Stimulated activated effector memory CD8-positive, alpha-beta T cell treated with anti-CD3 and anti-CD28 coated beads, Interleukin-12 subunit alpha, Interleukin-12 subunit beta, amount 100 ng/mL, for 72 hours (primary cell): Measurements from ENCODE around the gene ZCCHC4.
"Not testable (repeated sequence)": the region's sequence is repeated elsewhere in the genome, so short reads cannot be mapped to it uniquely, and the experiment has no call there.

Experiments
- ATAC-seq: fragments of 150-1000 bp; cut with Tn5 transposase; 2 replicates; pipeline ENCODE4 v1.10.0; 2021
- DNase-seq, 2 donors: peaks; one replicate each; pipeline ENCODE4 v3.0.0; 2021 to 2022; ENCODE audit warnings: low spot score in 2 of 2
- H3K27ac Mint-ChIP-seq: one replicate; pipeline ENCODE4 v1.8.0; 2022; ENCODE audit warnings: mild to moderate bottlenecking, mixed read lengths
- H3K36me3 Mint-ChIP-seq: one replicate; pipeline ENCODE4 v1.8.0; 2022; ENCODE audit warnings: mild to moderate bottlenecking, mixed read lengths
- H3K4me1 Mint-ChIP-seq: one replicate; pipeline ENCODE4 v1.8.0; 2022; ENCODE audit warnings: mixed read lengths
- H3K4me3 Mint-ChIP-seq: one replicate; pipeline ENCODE4 v1.8.0; 2022; ENCODE audit warnings: mild to moderate bottlenecking, mixed read lengths
- H3K9me3 Mint-ChIP-seq: one replicate; pipeline ENCODE4 v1.8.0; 2022; ENCODE audit warnings: mixed read lengths

Gene ZCCHC4

DNA sequence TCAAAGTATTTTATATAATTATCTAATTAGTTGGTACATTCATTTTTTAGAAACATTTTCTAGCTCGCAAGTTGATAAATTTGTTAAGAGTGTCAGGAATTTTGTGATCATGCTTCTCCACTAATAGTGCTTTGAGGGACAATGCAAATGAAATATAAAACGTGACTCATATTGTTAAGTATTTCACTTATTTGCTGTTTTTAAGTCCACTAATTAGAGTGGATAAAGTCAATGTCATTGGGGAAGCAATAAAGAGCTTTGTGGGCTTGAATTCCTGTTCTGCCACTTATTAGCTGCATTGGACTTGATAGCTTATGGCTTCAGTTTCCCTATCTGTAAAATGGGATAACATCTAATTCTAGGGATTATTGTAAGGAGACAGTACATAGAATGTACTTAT lies 38.0 kb downstream of the ZCCHC4 start:
- no peak for DNase-seq
- Mint-ChIP-seq H3K4me3 (no peak overlapping the region), H3K9me3 (no peaks in the 10 kb centered on the region), H3K27ac (no peak overlapping the region), H3K36me3 (peaks cover 14% of the 10 kb centered on the region), H3K4me1 (no peaks in the 10 kb centered on the region)
- ATAC-seq = no peak

DNA sequence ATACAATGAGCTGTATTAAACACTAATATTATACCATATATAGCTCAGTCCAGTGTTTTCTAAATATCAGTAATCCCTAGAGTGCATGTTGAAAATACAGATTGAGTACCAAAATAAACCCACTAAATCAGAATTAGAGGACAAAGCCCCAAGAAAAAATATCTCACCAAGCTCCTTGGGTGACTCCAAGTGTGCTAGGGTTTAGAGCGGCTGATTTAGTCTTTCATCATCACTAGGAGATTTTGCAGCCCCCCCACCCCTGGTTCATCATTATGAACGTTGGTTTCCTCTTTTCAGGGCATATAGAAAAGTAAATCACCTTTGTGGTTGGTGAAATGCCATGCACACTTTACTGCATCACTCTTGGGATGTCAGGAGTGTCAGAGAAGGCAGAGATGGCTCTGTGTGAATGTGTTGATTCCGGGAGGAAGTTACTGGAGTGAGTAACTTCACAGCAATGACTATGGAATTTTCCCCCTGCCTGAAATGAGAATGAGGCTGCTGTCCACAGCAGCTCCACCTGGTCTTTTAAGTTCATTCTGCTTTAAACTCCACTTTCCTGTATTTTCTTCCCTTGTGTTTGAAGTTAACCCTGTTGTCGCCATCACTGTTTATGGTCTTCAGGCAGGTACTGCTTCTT lies 39.3 kb downstream of the ZCCHC4 start:
- H3K4me3 Mint-ChIP-seq = no peak overlapping the region
- DNase-seq (no peak), ATAC-seq (no peak)
- peaks cover 13% of the 10 kb centered on the region for H3K36me3 Mint-ChIP-seq
- no peak overlapping the region for H3K27ac Mint-ChIP-seq
- H3K9me3 Mint-ChIP-seq = no peaks in the 10 kb centered on the region
- H3K4me1 Mint-ChIP-seq = no peaks in the 10 kb centered on the region

DNA sequence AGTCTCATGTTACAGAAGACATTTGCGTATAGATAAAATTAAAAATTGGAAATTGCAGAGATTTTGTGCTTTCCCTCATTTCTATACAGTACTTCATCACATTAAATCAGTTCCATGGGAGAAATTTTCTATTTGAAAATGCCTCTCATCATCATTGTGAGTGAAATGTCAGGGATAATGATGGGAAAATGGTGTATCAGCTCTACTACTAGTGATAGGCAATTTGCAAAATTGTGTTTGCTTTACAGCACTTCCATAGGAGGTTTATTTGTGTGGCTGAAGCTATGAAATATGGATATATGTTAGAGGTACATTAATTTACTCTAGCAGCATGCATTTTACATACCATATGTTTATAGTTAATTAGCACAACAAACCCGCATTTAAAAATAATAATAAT lies 43.5 kb downstream of the ZCCHC4 start:
- DNase-seq (no peak), ATAC-seq (no peak)
- Mint-ChIP-seq H3K9me3 (no peaks in the 10 kb centered on the region), H3K4me3 (no peak overlapping the region), H3K27ac (no peak overlapping the region), H3K36me3 (peaks cover 13% of the 10 kb centered on the region), H3K4me1 (no peaks in the 10 kb centered on the region)

DNA sequence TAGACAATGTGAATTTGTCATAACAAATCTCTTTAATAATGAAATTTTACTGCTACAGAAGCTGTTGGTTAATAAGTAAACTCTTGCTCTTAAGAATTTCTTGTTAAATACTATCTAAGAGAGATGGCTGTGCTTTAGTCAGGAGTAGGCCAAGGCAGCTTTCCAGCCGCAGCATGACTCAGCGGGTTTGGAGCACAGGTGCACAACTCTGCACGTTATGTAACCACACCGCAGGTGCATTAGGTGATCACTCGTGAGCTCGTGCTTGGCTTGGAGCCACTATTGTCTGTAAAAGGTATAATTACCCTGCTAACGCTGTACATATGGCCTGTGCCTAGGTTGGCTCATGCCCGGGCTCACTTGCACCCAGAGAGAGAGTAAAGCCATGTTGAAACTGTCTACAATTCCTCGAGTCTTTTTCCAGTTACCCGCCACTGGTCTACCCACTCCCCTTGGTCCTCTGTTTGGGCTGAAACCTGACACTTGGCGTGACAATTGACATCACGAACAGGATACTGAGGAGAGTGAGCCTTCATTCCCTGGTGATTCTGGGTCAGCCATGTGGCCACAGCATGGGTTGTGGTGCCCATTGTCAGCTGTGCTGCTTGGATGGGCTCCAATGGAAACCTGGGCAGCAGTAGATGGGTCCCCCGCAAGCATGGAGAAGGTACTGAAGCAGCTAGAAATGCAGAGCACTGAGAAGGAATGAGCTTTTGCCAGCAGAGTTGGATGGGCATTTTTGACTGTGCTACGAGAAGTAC lies 46.1 kb downstream of the ZCCHC4 start:
- Mint-ChIP-seq H3K4me3 (no peak overlapping the region), H3K36me3 (peaks cover 20% of the 10 kb centered on the region), H3K9me3 (no peaks in the 10 kb centered on the region), H3K27ac (no peak overlapping the region), H3K4me1 (no peaks in the 10 kb centered on the region)
- ATAC-seq = no peak
- DNase-seq = no peak

DNA sequence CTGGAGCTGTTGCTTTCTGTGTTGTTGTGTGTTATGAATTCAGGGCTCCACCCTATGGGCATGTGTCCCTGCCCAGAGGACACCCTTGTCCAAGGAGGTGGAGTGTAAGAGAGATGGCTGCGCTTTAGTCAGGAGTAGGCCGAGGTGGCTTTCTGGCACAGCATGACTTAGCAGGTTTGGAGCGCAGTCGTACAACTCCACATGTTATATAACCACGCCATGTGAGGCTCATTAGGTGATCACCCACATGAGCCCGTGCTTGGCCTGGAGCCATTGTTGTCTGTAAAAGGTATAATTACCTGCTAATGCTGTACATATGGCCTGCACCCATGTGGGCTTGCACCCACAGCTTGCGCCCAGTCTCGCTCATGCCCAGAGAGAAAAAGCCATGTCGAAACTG lies 48.7 kb downstream of the ZCCHC4 start:
- Mint-ChIP-seq H3K36me3 (peaks cover 46% of the 10 kb centered on the region), H3K4me1 (no peaks in the 10 kb centered on the region), H3K27ac (no peak overlapping the region), H3K4me3 (no peak overlapping the region), H3K9me3 (no peaks in the 10 kb centered on the region)
- DNase-seq (no peak), ATAC-seq (no peak)

DNA sequence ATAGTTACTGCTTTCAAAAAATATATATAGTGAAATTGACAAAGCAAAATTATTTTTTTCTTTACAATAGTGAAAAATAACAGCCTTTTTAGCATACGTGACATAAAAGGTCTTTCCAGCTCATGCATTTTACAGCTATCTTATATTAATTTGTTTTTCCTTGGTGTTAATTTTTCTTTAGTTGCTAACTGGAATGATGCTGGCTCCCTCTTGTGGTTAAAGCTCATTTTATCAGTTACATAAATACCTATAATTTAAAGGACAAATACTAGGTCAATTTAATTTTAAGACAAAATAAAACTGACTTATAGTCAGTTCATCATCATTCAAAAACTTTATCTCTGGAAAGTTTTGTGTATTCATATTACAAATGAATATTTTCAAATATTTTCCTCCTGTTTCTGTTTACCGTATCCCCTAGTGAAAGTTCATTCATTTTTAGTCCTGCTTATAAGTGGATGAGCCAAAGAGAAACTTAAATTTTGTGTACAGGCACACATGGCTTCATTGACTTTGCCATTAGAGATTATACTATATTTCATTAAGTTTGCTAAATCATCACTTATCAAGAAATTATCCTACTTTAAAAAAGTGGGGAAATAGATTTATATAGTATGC lies 54.5 kb downstream of the ZCCHC4 start:
- no peak overlapping the region for H3K27ac Mint-ChIP-seq
- no peak overlapping the region for H3K4me3 Mint-ChIP-seq
- DNase-seq = no peak
- no peak for ATAC-seq
- H3K9me3 Mint-ChIP-seq = no peaks in the 10 kb centered on the region
- H3K36me3 Mint-ChIP-seq = peaks cover 54% of the 10 kb centered on the region
- H3K4me1 Mint-ChIP-seq = no peaks in the 10 kb centered on the region

DNA sequence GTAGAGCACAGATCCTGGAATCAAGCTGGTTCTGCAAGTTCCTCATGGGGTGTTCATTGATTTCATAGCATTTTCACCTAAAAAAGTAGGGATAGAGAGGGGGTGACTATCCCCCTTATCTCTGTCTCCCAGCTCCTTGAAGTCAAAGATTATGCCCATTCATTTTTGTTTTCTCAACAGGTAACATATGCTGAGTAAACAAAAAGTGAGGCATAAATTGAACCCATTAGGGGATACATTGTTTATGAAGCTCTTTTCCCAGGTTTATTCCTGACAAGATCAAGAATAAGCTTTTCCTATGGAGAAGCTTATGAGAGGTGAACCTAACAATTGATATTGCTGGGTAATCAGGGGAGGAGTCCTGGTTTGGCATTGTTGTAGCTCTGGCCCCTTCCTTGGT lies 55.3 kb downstream of the ZCCHC4 start:
- H3K36me3 Mint-ChIP-seq = peaks cover 53% of the 10 kb centered on the region
- H3K9me3 Mint-ChIP-seq = no peaks in the 10 kb centered on the region

DNA sequence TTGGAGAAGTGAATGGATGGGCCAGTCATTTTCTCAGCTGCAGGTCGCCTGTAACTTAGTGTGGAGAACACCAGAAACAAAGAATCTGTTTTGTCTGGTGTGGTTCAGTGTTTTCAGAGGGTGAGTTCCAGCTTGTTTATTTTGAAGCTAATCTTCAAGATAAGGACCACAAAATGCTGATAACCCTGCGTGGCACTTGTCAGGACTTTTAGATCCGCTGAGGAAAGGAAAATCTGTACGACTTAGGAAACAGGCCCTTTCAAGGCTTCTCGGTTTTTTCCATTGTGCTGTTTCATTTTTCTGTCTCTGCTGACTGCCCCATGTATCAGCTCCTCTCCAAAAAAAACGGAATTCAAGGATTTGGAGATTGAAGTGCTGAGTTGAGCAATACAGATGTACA lies 55.7 kb downstream of the ZCCHC4 start:
- H3K9me3 Mint-ChIP-seq = no peaks in the 10 kb centered on the region
- no peak overlapping the region for H3K27ac Mint-ChIP-seq
- peaks cover 48% of the 10 kb centered on the region for H3K36me3 Mint-ChIP-seq
- no peak overlapping the region for H3K4me3 Mint-ChIP-seq
- H3K4me1 Mint-ChIP-seq = no peaks in the 10 kb centered on the region
- ATAC-seq (no peak), DNase-seq (no peak)

More for the DNA sequence above, 55.3 kb downstream of the ZCCHC4 start:
- no peak overlapping the region for H3K27ac Mint-ChIP-seq
- DNase-seq (no peak), ATAC-seq (no peak)
- no peaks in the 10 kb centered on the region for H3K4me1 Mint-ChIP-seq
- H3K4me3 Mint-ChIP-seq = no peak overlapping the region

DNA sequence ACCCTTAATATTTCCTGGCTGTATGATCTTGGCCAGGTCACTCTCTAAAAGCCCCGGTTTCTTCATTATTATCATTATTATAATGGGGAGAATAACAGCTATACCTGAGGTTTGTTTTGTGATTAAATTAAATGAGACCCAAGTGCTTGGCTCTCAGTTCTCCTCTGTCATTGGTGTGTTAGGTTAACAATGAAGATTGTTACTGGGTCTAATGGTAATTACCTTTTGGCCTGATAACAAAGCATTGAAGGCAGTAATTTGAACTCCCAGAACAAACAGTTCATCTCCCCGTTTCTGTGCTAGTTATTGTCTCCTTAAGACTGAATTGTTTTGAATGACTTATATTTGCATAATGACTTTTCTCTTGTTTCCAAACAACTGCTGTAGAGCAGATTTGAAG lies 57.7 kb downstream of the ZCCHC4 start:
- Mint-ChIP-seq H3K4me3 (no peak overlapping the region), H3K27ac (no peak overlapping the region), H3K36me3 (peaks cover 29% of the 10 kb centered on the region), H3K9me3 (no peaks in the 10 kb centered on the region), H3K4me1 (no peaks in the 10 kb centered on the region)
- no peak for DNase-seq
- no peak for ATAC-seq

DNA sequence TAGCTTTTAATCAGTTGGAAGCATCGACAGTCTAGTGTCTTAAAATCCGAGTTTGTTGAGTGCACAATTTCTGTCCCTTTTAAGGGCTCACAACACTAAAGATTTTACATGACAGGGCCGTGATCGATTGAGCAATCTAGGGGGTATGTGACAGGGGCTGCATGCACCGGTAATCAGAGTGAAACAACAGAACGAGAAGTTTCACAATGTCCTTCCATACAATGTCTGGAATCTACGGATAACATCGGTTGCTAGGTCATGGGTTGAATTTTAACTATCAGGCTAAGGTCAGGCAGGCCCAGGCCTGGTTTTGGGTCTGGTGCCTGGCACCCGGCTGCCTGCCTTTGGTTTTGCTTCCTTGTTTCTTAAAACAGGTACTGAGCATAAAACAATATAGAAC lies 60.0 kb downstream of the ZCCHC4 start:
- H3K4me1 Mint-ChIP-seq, H3K27ac Mint-ChIP-seq, H3K9me3 Mint-ChIP-seq, ATAC-seq, DNase-seq, H3K4me3 Mint-ChIP-seq: not testable (repeated sequence)
- peaks cover 18% of the 10 kb centered on the region for H3K36me3 Mint-ChIP-seq

DNA sequence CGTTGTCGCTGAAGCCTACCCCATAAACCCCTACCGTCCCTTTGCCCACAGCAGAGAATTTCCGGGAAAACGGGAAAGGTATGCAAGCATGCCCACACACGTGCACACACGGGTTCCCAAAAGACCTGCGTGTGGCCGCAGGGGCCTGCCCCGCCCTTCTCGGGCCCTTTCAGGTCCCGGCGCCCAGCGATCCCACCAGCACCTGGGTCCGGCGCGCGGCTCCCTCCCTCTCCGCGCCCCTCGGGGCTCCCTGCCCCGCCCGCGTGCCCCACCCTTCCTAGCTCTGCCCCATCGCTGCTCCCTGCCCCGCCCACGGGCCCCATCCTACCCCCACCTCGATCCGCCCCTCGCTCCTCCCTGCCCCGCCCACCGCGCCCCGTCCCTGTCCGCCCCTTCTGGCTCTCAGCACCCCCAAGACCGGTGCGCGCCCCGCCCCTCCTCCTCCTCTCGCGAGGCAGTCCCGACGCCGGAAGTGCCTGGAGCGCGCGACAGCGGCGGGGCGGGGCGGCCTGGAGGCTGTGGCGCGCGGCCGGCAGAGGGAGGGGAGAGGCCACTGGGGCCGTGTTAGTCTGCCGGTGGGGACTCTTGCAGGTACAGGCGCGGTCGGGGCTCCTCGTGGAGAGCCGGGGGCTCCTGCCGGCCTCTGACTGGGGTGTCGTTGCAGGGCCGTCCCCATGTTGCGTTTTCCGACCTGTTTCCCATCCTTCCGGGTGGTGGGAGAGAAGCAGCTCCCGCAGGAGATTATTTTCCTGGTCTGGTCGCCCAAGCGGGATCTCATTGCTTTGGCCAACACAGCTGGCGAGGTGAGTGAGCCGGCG lies 64.4 kb downstream of the ZCCHC4 start, which contains the start of gene ANAPC4:
ANAPC4 (plus strand) TSS at position 510 of the 818 bp plus-strand sequence; CDS start at position 675, 165 bp downstream.
- no peaks in the 10 kb centered on the region for H3K9me3 Mint-ChIP-seq
- peak; percentile 97 for ATAC-seq
- H3K36me3 Mint-ChIP-seq = peaks cover 8% of the 10 kb centered on the region
- peak; percentile 84 to 96 for DNase-seq
- no peak within 1 kb of the TSS for H3K4me3 Mint-ChIP-seq
- no peak within 1 kb of the TSS for H3K27ac Mint-ChIP-seq
- H3K4me1 Mint-ChIP-seq = no peaks in the 10 kb centered on the region

DNA sequence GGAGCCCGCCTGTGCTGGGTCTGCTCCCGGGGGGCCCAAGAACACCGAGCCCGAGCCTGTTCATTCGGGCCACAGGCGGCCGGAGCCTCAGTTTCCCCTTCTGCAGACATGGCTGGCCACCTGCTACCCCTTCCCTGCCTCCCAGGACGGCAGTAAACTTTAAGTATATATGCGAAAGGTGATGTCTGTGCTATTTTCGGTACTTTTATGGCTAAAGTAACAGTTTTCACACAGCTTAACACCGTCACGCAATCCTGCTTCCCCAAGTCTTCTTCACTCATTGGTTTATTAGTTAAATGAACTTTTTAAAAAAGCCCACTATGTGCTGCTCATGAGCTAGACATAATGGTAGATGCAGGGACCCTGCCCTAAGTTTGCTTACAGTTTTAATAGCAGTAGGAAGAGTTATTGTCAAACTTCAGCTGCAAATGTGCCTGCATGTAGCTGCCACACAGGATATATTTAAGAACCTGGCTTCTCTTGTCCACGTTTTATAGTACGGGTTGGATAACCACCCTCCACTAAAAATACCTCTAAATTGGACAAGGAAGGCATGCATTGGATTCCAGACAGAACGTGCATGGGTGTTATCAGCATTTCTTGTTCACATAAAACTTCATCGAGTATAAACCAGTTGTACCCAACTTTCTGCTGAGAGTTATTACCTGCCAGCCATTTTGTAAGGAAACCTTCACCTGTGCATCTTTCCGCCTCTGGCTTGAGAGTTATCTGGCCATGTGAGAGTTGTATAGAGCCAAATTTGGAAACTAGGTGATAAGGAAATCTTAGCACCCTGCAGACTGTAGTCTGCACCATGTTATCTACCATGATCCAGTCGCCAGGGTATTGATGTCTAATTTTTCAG lies 65.2 kb downstream of the ZCCHC4 start:
- peaks cover 8% of the 10 kb centered on the region for H3K36me3 Mint-ChIP-seq
- H3K4me3 Mint-ChIP-seq = no peak overlapping the region
- H3K9me3 Mint-ChIP-seq = no peaks in the 10 kb centered on the region
- H3K4me1 Mint-ChIP-seq = no peaks in the 10 kb centered on the region
- ATAC-seq = no peak
- DNase-seq = no peak
- H3K27ac Mint-ChIP-seq = no peak overlapping the region

DNA sequence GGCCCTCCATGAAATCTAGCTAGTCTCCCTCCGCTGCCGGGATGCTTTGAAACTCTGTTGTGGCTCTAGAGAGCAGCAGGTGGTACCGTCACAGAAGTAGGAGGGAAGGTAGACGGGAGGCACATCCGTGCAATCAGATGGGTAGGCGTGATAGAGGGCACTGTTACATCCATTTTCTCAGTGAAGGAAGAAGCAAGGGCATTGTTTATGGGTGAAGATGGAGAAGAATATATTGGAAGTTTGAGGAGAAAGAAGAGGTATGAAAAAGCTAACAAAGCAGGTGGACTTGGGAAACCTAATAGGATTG lies 65.8 kb downstream of the ZCCHC4 start:
- no peak overlapping the region for H3K4me3 Mint-ChIP-seq
- no peak for DNase-seq
- H3K27ac Mint-ChIP-seq = no peak overlapping the region
- peaks cover 8% of the 10 kb centered on the region for H3K36me3 Mint-ChIP-seq
- H3K4me1 Mint-ChIP-seq = no peaks in the 10 kb centered on the region
- no peak for ATAC-seq
- no peaks in the 10 kb centered on the region for H3K9me3 Mint-ChIP-seq

DNA sequence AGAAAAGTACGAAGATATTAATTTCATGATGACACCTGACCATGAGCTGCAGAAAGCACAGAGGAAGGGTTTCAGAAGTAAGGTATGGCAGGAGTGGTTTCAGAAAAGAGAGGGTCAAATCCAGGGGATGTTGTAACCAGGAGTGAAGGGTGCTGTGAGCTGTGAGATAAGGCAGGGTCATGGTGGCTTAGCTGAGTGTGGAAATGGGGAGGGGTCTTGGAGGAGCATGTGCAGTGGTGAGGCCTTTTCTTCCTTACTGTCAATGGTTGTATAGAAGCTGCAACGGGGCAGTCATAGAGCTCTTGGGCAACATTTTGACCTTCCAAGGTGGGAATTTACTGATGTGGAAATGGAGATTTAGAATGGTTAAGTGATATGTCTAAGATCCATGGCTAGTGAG lies 67.0 kb downstream of the ZCCHC4 start:
- H3K4me3 Mint-ChIP-seq = no peak overlapping the region
- peaks cover 8% of the 10 kb centered on the region for H3K36me3 Mint-ChIP-seq
- H3K9me3 Mint-ChIP-seq = no peaks in the 10 kb centered on the region
- no peak for DNase-seq
- ATAC-seq = no peak
- no peak overlapping the region for H3K27ac Mint-ChIP-seq
- H3K4me1 Mint-ChIP-seq = no peaks in the 10 kb centered on the region

DNA sequence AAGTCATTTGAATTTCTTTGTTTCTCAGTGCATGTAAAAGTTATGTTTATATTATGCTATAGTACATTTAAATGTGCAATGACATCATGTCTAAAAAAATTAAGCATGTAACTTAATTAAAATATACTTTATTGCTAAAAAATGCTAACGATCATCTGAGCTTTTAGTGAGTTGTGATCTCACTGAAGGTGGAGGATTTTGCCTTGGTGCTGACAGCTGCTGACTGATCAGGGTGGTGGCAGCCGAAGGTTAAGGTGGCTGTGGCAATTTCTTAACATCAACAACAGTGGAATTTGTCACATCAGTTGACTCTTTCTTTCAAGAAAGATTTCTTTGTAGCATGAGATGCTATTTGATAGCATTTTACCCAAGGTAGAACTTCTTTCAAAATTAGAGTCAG lies 71.1 kb downstream of the ZCCHC4 start:
- peaks cover 4% of the 10 kb centered on the region for H3K4me1 Mint-ChIP-seq
- no peak overlapping the region for H3K4me3 Mint-ChIP-seq
- no peak overlapping the region for H3K27ac Mint-ChIP-seq
- peaks cover 35% of the 10 kb centered on the region for H3K36me3 Mint-ChIP-seq
- no peaks in the 10 kb centered on the region for H3K9me3 Mint-ChIP-seq
- DNase-seq = no peak
- no peak for ATAC-seq
